Endothelial cell of umbilical vein (primary cell): ENCODE results near the gene FBXW11. TPM values are rescaled to one million over a fixed set of nuclear protein-coding genes. Genes with fewer than 3 reads are reported as not detected.

Experiments used
- BruUV-seq: library from RNA; stranded (reverse); fragments of 400-500 nt; replicated peaks from 2 replicates; lab custom pipeline; 2021; lab: Mats Ljungman, UMichigan
- CTCF ChIA-PET: fragments of 300-600, 350-600 bp; sonication (Branson Sonifier 250); formaldehyde crosslinking; loops from one replicate; lab custom pipeline; 2021; ENCODE audit warnings: antibody characterized with exemption, inconsistent platforms; lab: Charles Lee
- POLR2A ChIA-PET: fragments of 300-600, 350-600 bp; sonication (Branson Sonifier 250); formaldehyde crosslinking; loops from one replicate; lab custom pipeline; 2021; ENCODE audit warnings: antibody characterized with exemption, inconsistent platforms; lab: Charles Lee
- DNase-seq: peaks from one replicate; pipeline ENCODE4 v3.0.0-alpha.2; 2011; ENCODE audit warnings: low read depth, low spot score
- FAIRE-seq: peaks from 2 replicates; lab custom pipeline; 2011; peaks lifted over from hg19 to GRCh38; lab: Jason Lieb, UNC
- H2AFZ ChIP-seq: 2 replicates; pipeline ENCODE4 v1.6.0; 2012; ENCODE audit warnings: low read depth, low read length, control low read depth, inconsistent platforms
- H3K27ac ChIP-seq: 2 replicates; pipeline ENCODE4 v1.5.1; 2011; ENCODE audit warnings: low read depth, mild to moderate bottlenecking, control low read depth, low read length, moderate library complexity; ENCODE audit not compliant: insufficient read depth
- H3K27me3 ChIP-seq, 2 experiments: 2 replicates each; pipeline versions ENCODE4 v1.6.0 to v1.6.1; 2011; ENCODE audit warnings: low read length in 2 of 2, mixed read lengths in 1 of 2; ENCODE audit not compliant: control insufficient read depth in 2 of 2, insufficient read depth in 2 of 2
- H3K36me3 ChIP-seq, 2 experiments: 2 replicates in 1 of 2; 3 replicates in 1 of 2; pipeline ENCODE4 v1.5.1; 2011; ENCODE audit warnings: low read length in 2 of 2, mild to moderate bottlenecking in 1 of 2, moderate library complexity in 1 of 2; ENCODE audit not compliant: control insufficient read depth in 2 of 2, insufficient read depth in 2 of 2; ENCODE audit errors: extremely low read depth in 1 of 2
- H3K4me1 ChIP-seq: 3 replicates; pipeline ENCODE4 v1.5.1; 2011; ENCODE audit warnings: mild to moderate bottlenecking, low read length; ENCODE audit not compliant: control insufficient read depth, insufficient read depth; ENCODE audit errors: extremely low read depth
- H3K4me2 ChIP-seq: 2 replicates; pipeline ENCODE4 v1.6.1; 2011; ENCODE audit warnings: low read length, control low read depth, mixed read lengths; ENCODE audit not compliant: insufficient read depth
- H3K4me3 ChIP-seq, 3 experiments: fragments of 200-600 bp in 1 of 3; sonication (generic), shearing (Covaris generic) in 1 of 3; replicated peaks in 1 of 3; 2 replicates each; pipeline ENCODE4 v1.5.1; 2011 to 2016; ENCODE audit warnings: control low read depth in 3 of 3, low read length in 3 of 3, mild to moderate bottlenecking in 2 of 3, inconsistent platforms in 1 of 3, low read depth in 1 of 3, moderate library complexity in 1 of 3; ENCODE audit not compliant: insufficient read depth in 1 of 3
- H3K79me2 ChIP-seq: 2 replicates; pipeline ENCODE4 v1.6.0; 2012; ENCODE audit warnings: low read length, inconsistent platforms; ENCODE audit not compliant: control insufficient read depth, insufficient read depth
- H3K9ac ChIP-seq: replicated peaks from 2 replicates; pipeline ENCODE3; 2011; ENCODE audit warnings: low read length, control low read depth; ENCODE audit not compliant: insufficient read depth; ENCODE audit errors: extremely low read depth
- H3K9me1 ChIP-seq: replicated peaks from 3 replicates; pipeline ENCODE4 v1.6.0; 2011; ENCODE audit warnings: mild to moderate bottlenecking, low read length; ENCODE audit not compliant: control insufficient read depth, insufficient read depth; ENCODE audit errors: extremely low read depth
- H3K9me3 ChIP-seq: replicated peaks from 2 replicates; pipeline ENCODE4 v1.5.1; 2012; ENCODE audit warnings: low read length, inconsistent platforms; ENCODE audit not compliant: control insufficient read depth, insufficient read depth
- H4K20me1 ChIP-seq: replicated peaks from 2 replicates; pipeline ENCODE3; 2011; ENCODE audit warnings: mild to moderate bottlenecking, low read length; ENCODE audit not compliant: control insufficient read depth, insufficient read depth; ENCODE audit errors: extremely low read depth
- EZH2 ChIP-seq: IDR thresholded peaks from 2 replicates; pipeline ENCODE4 v1.6.1; 2012; ENCODE audit warnings: borderline replicate concordance, low read depth, mild to moderate bottlenecking, moderate library complexity, low read length, inconsistent platforms; ENCODE audit not compliant: severe bottlenecking
- FOS ChIP-seq: IDR thresholded peaks from 2 replicates; pipeline ENCODE4 v1.6.1; 2011; ENCODE audit warnings: mild to moderate bottlenecking, low read length, moderate library complexity, borderline replicate concordance; ENCODE audit not compliant: insufficient read depth
- GATA2 ChIP-seq: IDR thresholded peaks from 2 replicates; pipeline ENCODE4 v1.7.0; 2011; ENCODE audit warnings: low read depth, mild to moderate bottlenecking, moderate library complexity, mixed read lengths, low read length; ENCODE audit not compliant: insufficient read length, insufficient read depth
- JUN ChIP-seq: IDR thresholded peaks from 2 replicates; pipeline ENCODE4 v1.6.1; 2011; ENCODE audit warnings: borderline replicate concordance, low read depth; ENCODE audit not compliant: insufficient read length, insufficient read depth
- MYC ChIP-seq: IDR thresholded peaks from one replicate; pipeline ENCODE4 v1.6.1; 2011; ENCODE audit warnings: mild to moderate bottlenecking, low read depth, low read length
- POLR2A ChIP-seq: IDR thresholded peaks from 2 replicates; pipeline ENCODE4 v1.6.1; 2012; ENCODE audit warnings: low read depth, mild to moderate bottlenecking, control low read depth, low read length
- POLR2AphosphoS5 ChIP-seq: IDR thresholded peaks from 2 replicates; pipeline ENCODE4 v1.6.1; 2012; ENCODE audit warnings: low read depth, mild to moderate bottlenecking, control low read depth, low read length, moderate library complexity; ENCODE audit not compliant: insufficient read depth
- dilution Hi-C: fragments of 300-500 bp; cut with MboI; formaldehyde crosslinking; loops from one replicate; pipeline ENCODE4 v1.15.0; 2019; ENCODE audit warnings: low sequenced_read_pairs; ENCODE audit not compliant: extremely low pct_ligation_motif_present
- intact Hi-C: fragments of 100-400 bp; cut with micrococcal nuclease; formaldehyde crosslinking; loops from one replicate; pipeline ENCODE4 v1.10.0; 2022
- polyA plus RNA-seq, 4 experiments: library from polyadenylated mRNA; depleted of rRNA in 3 of 4; stranded (reverse) in 3 of 4; unstranded in 1 of 4; fragments of >200 nt; gene quantifications; 2 replicates each; pipeline versions ENCODE4 v1.2.1 to v1.2.3, GENCODE V29; 2011 to 2012; ENCODE audit warnings: missing spikeins in 1 of 4
- total RNA-seq: library from RNA; stranded (reverse); gene quantifications from 2 replicates; pipeline ENCODE4 v1.2.3, GENCODE V29; 2021
- TF ChIP-seq, protein P1 (sequence below): IDR thresholded peaks from 2 replicates; pipeline ENCODE4 v1.6.1; 2011; ENCODE audit not compliant: insufficient read depth, insufficient read length
- TF ChIP-seq, protein P2 (sequence below), 2 donors: IDR thresholded peaks; 1 replicate in 1 of 2; 2 replicates in 1 of 2; pipeline ENCODE4 v1.5.1; 2011; ENCODE audit warnings: low read length in 2 of 2, mild to moderate bottlenecking in 2 of 2, moderate library complexity in 2 of 2, control low read depth in 1 of 2, inconsistent platforms in 1 of 2, low read depth in 1 of 2; ENCODE audit not compliant: insufficient read depth in 1 of 2; ENCODE audit errors: extremely low read depth in 1 of 2

FBXW11 gene
- total and polyA plus RNA-seq, 2 donors (not counting 3 experiments of a cell fraction or from before 2014, with no cell fraction given): 30.7 to 44.7 TPM

DNA sequence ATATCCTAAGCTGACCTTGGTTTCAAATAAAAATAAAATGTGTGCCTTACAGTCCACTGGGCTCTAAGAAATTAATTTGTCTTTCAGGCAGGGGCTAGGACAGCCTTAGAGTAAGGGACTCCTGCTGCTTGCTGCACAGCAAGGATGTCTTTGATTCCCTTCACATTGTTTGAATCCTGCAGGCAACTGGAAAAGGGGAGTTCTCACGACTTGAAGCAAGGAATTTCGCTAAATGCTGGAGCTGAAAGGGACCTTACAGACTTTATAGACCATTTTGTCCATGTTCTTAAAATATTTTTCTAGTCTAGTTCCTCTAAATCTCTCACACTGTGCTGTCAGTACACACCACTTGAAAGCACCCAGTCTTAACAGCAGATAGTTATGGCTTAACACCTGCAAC lies 35.6 kb downstream of the FBXW11 start:
- H3K36me3 ChIP-seq: no peaks in the 10 kb centered on the region
- H3K27ac ChIP-seq: no peak overlapping the region
- ChIA-PET POLR2A (no interaction called here), CTCF (interaction anchor here (1.1 kb wide), 1 partner anchor 13 kb away, joined by 4 read pairs; no protein-coding TSS in a partner anchor)
- DNase-seq (no peak), FAIRE-seq (no peak)
- no peaks in the 10 kb centered on the region for H3K27me3 ChIP-seq
- BruUV-seq: no TSS peak
- peaks cover 13% of the 10 kb centered on the region for H3K4me1 ChIP-seq
- no peak overlapping the region for H3K4me2 ChIP-seq
- peaks cover 9% of the 10 kb centered on the region for H4K20me1 ChIP-seq
- no peaks in the 10 kb centered on the region for H3K9me3 ChIP-seq
- intact Hi-C loops (no loop called here), dilution Hi-C loops (no loop called here)
- H2AFZ ChIP-seq: no peak overlapping the region
- no peak overlapping the region for H3K9ac ChIP-seq
- no peaks in the 10 kb centered on the region for H3K9me1 ChIP-seq
- TF ChIP-seq POLR2AphosphoS5: no peak
- no peak for TF ChIP-seq JUN
- TF ChIP-seq GATA2: no peak
- no peak for TF ChIP-seq EZH2
- TF ChIP-seq, protein P1, sequence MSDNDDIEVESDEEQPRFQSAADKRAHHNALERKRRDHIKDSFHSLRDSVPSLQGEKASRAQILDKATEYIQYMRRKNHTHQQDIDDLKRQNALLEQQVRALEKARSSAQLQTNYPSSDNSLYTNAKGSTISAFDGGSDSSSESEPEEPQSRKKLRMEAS: no peak
- TF ChIP-seq, protein P2, sequence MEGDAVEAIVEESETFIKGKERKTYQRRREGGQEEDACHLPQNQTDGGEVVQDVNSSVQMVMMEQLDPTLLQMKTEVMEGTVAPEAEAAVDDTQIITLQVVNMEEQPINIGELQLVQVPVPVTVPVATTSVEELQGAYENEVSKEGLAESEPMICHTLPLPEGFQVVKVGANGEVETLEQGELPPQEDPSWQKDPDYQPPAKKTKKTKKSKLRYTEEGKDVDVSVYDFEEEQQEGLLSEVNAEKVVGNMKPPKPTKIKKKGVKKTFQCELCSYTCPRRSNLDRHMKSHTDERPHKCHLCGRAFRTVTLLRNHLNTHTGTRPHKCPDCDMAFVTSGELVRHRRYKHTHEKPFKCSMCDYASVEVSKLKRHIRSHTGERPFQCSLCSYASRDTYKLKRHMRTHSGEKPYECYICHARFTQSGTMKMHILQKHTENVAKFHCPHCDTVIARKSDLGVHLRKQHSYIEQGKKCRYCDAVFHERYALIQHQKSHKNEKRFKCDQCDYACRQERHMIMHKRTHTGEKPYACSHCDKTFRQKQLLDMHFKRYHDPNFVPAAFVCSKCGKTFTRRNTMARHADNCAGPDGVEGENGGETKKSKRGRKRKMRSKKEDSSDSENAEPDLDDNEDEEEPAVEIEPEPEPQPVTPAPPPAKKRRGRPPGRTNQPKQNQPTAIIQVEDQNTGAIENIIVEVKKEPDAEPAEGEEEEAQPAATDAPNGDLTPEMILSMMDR (IDR thresholded peaks at IDR 0.05; ENCODE audit: extremely low read depth in 1 of 2, insufficient read depth in 1 of 2, low read depth in 1 of 2, low read length in 2 of 2): no peak
- no peak for TF ChIP-seq POLR2A
- no peak for TF ChIP-seq MYC
- no peak for TF ChIP-seq FOS
- H3K79me2 ChIP-seq: peaks cover 83% of the 10 kb centered on the region
- H3K4me3 ChIP-seq: no peak overlapping the region
